DND-41 (cell line): Measurements from ENCODE around the gene NEK4.
A peak's percentile ranks its signal among the peaks of the same experiment; 100 is the strongest.
"Not testable (repeated sequence)": the region's sequence is repeated elsewhere in the genome, so short reads cannot be mapped to it uniquely, and the experiment has no call there.

Experiments
- ATAC-seq: fragments of 200-7000 bp; cut with Tn5 transposase; 3 replicates; pipeline ENCODE4 v1.9.1; 2021; ENCODE audit warnings: low read depth; ENCODE audit not compliant: insufficient read depth
- DNase-seq: peaks from one replicate; pipeline ENCODE4 v3.0.0-alpha.2; 2020
- H2AFZ ChIP-seq: 2 replicates; pipeline ENCODE4 v1.6.0; 2012; ENCODE audit warnings: low read depth, low read length
- H3K27ac ChIP-seq: 2 replicates; pipeline ENCODE4 v1.5.1; 2012; ENCODE audit warnings: low read length, inconsistent platforms
- H3K27me3 ChIP-seq: fragments of 200-600 bp; sonication (generic); 2 replicates; pipeline ENCODE4 v1.6.0; 2012; ENCODE audit warnings: low read length, mild to moderate bottlenecking, inconsistent platforms; ENCODE audit not compliant: insufficient read depth, poor library complexity
- H3K36me3 ChIP-seq: 2 replicates; pipeline ENCODE4 v1.5.1; 2012; ENCODE audit warnings: low read length, inconsistent platforms; ENCODE audit not compliant: insufficient read depth
- H3K4me1 ChIP-seq: 2 replicates; pipeline ENCODE4 v1.5.1; 2012; ENCODE audit warnings: mild to moderate bottlenecking, low read length; ENCODE audit not compliant: insufficient read depth
- H3K4me2 ChIP-seq: 2 replicates; pipeline ENCODE4 v1.6.0; 2012; ENCODE audit warnings: mild to moderate bottlenecking, moderate library complexity, low read length, inconsistent platforms; ENCODE audit not compliant: insufficient read depth
- H3K4me3 ChIP-seq, 2 experiments: fragments of 200-600 bp in 1 of 2; shearing (Covaris generic) in 1 of 2; 2 replicates each; pipeline ENCODE4 v1.5.1; 2012 to 2016; ENCODE audit warnings: inconsistent platforms in 2 of 2, low read length in 2 of 2, mild to moderate bottlenecking in 2 of 2, low read depth in 1 of 2, moderate library complexity in 1 of 2
- H3K79me2 ChIP-seq: 2 replicates; pipeline ENCODE4 v1.6.0; 2012; ENCODE audit warnings: low read length, inconsistent platforms; ENCODE audit not compliant: insufficient read depth
- H3K9ac ChIP-seq: 2 replicates; pipeline ENCODE4 v1.6.0; 2012; ENCODE audit warnings: low read depth, mild to moderate bottlenecking, inconsistent platforms, low read length, moderate library complexity
- H3K9me3 ChIP-seq: 2 replicates; pipeline ENCODE4 v1.5.1; 2012; ENCODE audit warnings: low read length, moderate library complexity, mild to moderate bottlenecking, inconsistent platforms; ENCODE audit not compliant: insufficient read depth, severe bottlenecking
- H4K20me1 ChIP-seq: 2 replicates; pipeline ENCODE4 v1.6.0; 2012; ENCODE audit warnings: low read length; ENCODE audit not compliant: insufficient read depth
- CTCF ChIP-seq: IDR thresholded peaks from 2 replicates; pipeline ENCODE4 v1.5.1; 2012; ENCODE audit warnings: borderline replicate concordance, low read length, moderate library complexity, mild to moderate bottlenecking; ENCODE audit not compliant: poor library complexity, severe bottlenecking; ENCODE audit errors: extremely low read depth
- EZH2 ChIP-seq: IDR thresholded peaks from 3 replicates; pipeline ENCODE4 v1.6.1; 2012; ENCODE audit warnings: borderline replicate concordance, low read depth, mild to moderate bottlenecking, moderate library complexity, low read length, inconsistent platforms; ENCODE audit not compliant: severe bottlenecking

NEK4 gene

DNA sequence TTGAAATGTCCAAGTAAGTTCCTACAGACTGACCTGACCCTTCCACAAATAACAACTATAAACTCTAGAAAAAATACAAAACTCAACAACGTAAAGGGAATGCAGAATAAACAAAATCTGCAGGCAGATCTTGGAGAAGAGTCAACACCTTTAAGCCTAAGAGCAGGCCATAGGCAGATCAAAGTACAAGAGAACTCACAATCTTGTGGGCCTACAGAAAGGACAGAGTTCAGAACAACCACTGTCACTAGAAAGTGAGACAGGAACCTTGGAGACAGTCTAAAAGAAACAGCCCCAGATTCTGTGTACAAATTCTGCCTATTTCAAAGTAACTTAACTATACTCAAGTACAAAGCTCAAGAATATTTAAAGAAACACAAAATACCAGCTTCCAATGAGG lies 31.0 kb downstream of the NEK4 start:
- H3K27me3 ChIP-seq, result no peaks in the 10 kb centered on the region
- TF ChIP-seq EZH2 (no peak), CTCF (no peak)
- no peaks in the 10 kb centered on the region for H3K9me3 ChIP-seq
- H3K9ac ChIP-seq, result no peak overlapping the region
- H3K4me3 ChIP-seq, result no peak overlapping the region
- no peak overlapping the region for H3K4me2 ChIP-seq
- H2AFZ ChIP-seq, result no peak overlapping the region
- ATAC-seq, result no peak
- no peak overlapping the region for H3K27ac ChIP-seq
- no peaks in the 10 kb centered on the region for H4K20me1 ChIP-seq
- H3K4me1 ChIP-seq, result no peaks in the 10 kb centered on the region
- H3K79me2 ChIP-seq, result no peaks in the 10 kb centered on the region
- H3K36me3 ChIP-seq, result peaks cover 67% of the 10 kb centered on the region
- no peak for DNase-seq

GRCh38 chr3:52733256-52733891 lies 37.4 kb downstream of the NEK4 start:
- peaks cover 3% of the 10 kb centered on the region for H3K9me3 ChIP-seq
- peaks cover 59% of the 10 kb centered on the region for H3K36me3 ChIP-seq
- H2AFZ ChIP-seq, result no peak overlapping the region
- H3K4me1 ChIP-seq, result no peaks in the 10 kb centered on the region
- no peak for TF ChIP-seq EZH2
- TF ChIP-seq CTCF, result no peak
- H3K4me3 ChIP-seq, result no peak overlapping the region
- no peak overlapping the region for H3K9ac ChIP-seq
- H3K79me2 ChIP-seq, result no peaks in the 10 kb centered on the region
- no peaks in the 10 kb centered on the region for H4K20me1 ChIP-seq
- no peak for DNase-seq
- H3K27ac ChIP-seq, result no peak overlapping the region
- ATAC-seq, result no peak
- no peak overlapping the region for H3K4me2 ChIP-seq
- H3K27me3 ChIP-seq, result no peaks in the 10 kb centered on the region

GRCh38 chr3:52731590-52731989 lies 39.1 kb downstream of the NEK4 start:
- H3K9me3 ChIP-seq, result peaks cover 3% of the 10 kb centered on the region
- no peak overlapping the region for H2AFZ ChIP-seq
- no peak for DNase-seq
- ATAC-seq, result no peak
- no peak overlapping the region for H3K4me2 ChIP-seq
- H3K4me1 ChIP-seq, result no peaks in the 10 kb centered on the region
- H3K79me2 ChIP-seq, result no peaks in the 10 kb centered on the region
- H3K9ac ChIP-seq, result no peak overlapping the region
- H4K20me1 ChIP-seq, result no peaks in the 10 kb centered on the region
- TF ChIP-seq EZH2 (no peak), CTCF (no peak)
- no peaks in the 10 kb centered on the region for H3K27me3 ChIP-seq
- peaks cover 55% of the 10 kb centered on the region for H3K36me3 ChIP-seq
- H3K4me3 ChIP-seq, result no peak overlapping the region
- H3K27ac ChIP-seq, result no peak overlapping the region

GRCh38 chr3:52730681-52731080 lies 40.1 kb downstream of the NEK4 start:
- no peak for ATAC-seq

GRCh38 chr3:52728753-52729152 lies 42.0 kb downstream of the NEK4 start:
- not testable (repeated sequence) for H3K27ac ChIP-seq, H3K4me1 ChIP-seq, H3K79me2 ChIP-seq, H3K4me3 ChIP-seq, ATAC-seq, H3K27me3 ChIP-seq, H2AFZ ChIP-seq, H4K20me1 ChIP-seq, H3K4me2 ChIP-seq, H3K9ac ChIP-seq, H3K9me3 ChIP-seq
- peaks cover 42% of the 10 kb centered on the region for H3K36me3 ChIP-seq
- DNase-seq, result peak; percentile 30

More at GRCh38 chr3:52730681-52731080, 40.1 kb downstream of the NEK4 start:
- Histone ChIP-seq H3K9ac (no peak overlapping the region), H3K4me1 (no peaks in the 10 kb centered on the region), H3K36me3 (peaks cover 53% of the 10 kb centered on the region), H3K9me3 (peaks cover 3% of the 10 kb centered on the region), H3K27ac (no peak overlapping the region), H3K27me3 (no peaks in the 10 kb centered on the region), H2AFZ (no peak overlapping the region), H3K79me2 (no peaks in the 10 kb centered on the region), H3K4me3 (no peak overlapping the region), H3K4me2 (no peak overlapping the region), H4K20me1 (no peaks in the 10 kb centered on the region)
- TF ChIP-seq CTCF (no peak), EZH2 (no peak)
- no peak for DNase-seq
